Stimulated activated effector memory CD8-positive, alpha-beta T cell treated with anti-CD3 and anti-CD28 coated beads, Interleukin-12 subunit alpha, Interleukin-12 subunit beta, amount 100 ng/mL, for 72 hours (primary cell): Measurements from ENCODE around the gene MLLT11.

Experiments used
- ATAC-seq: fragments of 150-1000 bp; cut with Tn5 transposase; 2 replicates; pipeline ENCODE4 v1.10.0; 2021
- DNase-seq, 2 donors: peaks; one replicate each; pipeline ENCODE4 v3.0.0; 2021 to 2022; ENCODE audit warnings: low spot score in 2 of 2
- H3K27ac Mint-ChIP-seq: one replicate; pipeline ENCODE4 v1.8.0; 2022; ENCODE audit warnings: mild to moderate bottlenecking, mixed read lengths
- H3K36me3 Mint-ChIP-seq: one replicate; pipeline ENCODE4 v1.8.0; 2022; ENCODE audit warnings: mild to moderate bottlenecking, mixed read lengths
- H3K4me1 Mint-ChIP-seq: one replicate; pipeline ENCODE4 v1.8.0; 2022; ENCODE audit warnings: mixed read lengths
- H3K4me3 Mint-ChIP-seq: one replicate; pipeline ENCODE4 v1.8.0; 2022; ENCODE audit warnings: mild to moderate bottlenecking, mixed read lengths
- H3K9me3 Mint-ChIP-seq: one replicate; pipeline ENCODE4 v1.8.0; 2022; ENCODE audit warnings: mixed read lengths

The MLLT11 gene

DNA sequence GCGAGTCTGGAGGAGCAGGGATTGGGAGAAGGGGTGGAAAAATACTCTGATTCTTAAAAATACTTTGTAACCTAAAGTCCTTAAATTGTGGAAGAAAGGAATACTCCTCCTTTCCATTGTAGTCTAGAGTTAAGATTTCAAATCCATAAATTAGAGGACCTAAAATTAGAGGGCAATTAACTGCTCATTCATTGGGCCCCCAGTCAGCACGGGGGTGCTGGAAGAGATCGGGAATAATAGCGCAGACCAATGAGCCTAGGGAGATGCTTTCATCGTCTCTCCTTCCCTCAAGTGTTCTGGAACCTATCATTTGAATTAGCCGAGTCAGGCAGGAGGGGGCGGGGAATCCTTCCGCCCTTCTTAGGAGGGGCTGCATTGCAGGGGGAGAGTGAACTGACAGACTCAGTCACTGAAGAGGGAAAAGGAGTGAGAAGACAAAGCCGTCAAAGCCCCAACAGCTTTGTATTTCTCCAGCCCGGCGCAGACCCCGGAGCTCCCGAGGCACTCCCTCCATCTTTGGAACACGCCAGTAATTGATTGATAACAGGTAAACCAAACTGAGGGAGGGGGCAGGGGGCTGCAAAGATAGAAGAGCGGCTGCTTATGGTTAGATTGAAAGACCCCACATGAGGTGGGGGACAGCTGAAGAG lies at the start of gene MLLT11:
Gene MLLT11, plus strand, starts transcription at position 391 of the 650 bp plus-strand sequence. CDS start 6,828 bp downstream, outside the sequence.
- Mint-ChIP-seq H3K27ac (peak within 1 kb of the TSS; percentile 97), H3K9me3 (no peaks in the 10 kb centered on the region), H3K4me3 (peak within 1 kb of the TSS; percentile 94), H3K4me1 (peaks cover 44% of the 10 kb centered on the region), H3K36me3 (peaks cover 43% of the 10 kb centered on the region)
- DNase-seq (no peak), ATAC-seq (no peak)

- Mint-ChIP-seq H3K4me1 (peaks cover 33% of the 10 kb centered on the region), H3K4me3 (no peak overlapping the region), H3K27ac (no peak overlapping the region)
These were observed 48.9 kb upstream of the MLLT11 start for GRCh38 chr1:151011154-151011850.

GRCh38 chr1:151012684-151013471 lies 47.3 kb upstream of the MLLT11 start:
- DNase-seq (no peak), ATAC-seq (no peak)
- Mint-ChIP-seq H3K4me1 (peaks cover 18% of the 10 kb centered on the region), H3K36me3 (peaks cover 12% of the 10 kb centered on the region), H3K27ac (peak overlapping the region; percentile 58), H3K4me3 (no peak overlapping the region), H3K9me3 (no peaks in the 10 kb centered on the region)

More at GRCh38 chr1:151011154-151011850, 48.9 kb upstream of the MLLT11 start:
- ATAC-seq (no peak), DNase-seq (no peak)
- Mint-ChIP-seq H3K36me3 (peaks cover 12% of the 10 kb centered on the region), H3K9me3 (no peaks in the 10 kb centered on the region)

DNA sequence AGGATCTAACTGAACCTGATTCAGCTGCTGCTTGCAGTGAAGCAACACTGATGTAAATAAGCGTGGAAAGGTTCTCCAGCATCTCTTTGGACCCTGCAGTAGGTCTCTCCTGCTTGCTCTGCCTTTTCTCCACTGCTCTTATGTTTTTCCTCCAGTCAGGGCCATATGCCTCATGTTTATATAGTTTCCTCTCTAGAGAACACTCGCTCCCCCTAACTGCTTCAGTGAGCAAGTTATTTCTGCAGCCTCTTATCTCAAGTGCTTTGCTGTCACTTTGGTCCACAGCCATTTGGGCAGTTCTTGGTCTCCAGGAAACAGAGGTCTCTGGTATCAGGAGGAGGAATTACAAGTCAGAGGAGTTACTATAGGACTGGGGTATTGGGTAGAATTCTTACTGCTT lies 46.7 kb upstream of the MLLT11 start:
- no peak for DNase-seq
- peaks cover 11% of the 10 kb centered on the region for H3K4me1 Mint-ChIP-seq
- peaks cover 14% of the 10 kb centered on the region for H3K36me3 Mint-ChIP-seq
- peak overlapping the region; percentile 58 for H3K27ac Mint-ChIP-seq
- no peak for ATAC-seq
- no peak overlapping the region for H3K4me3 Mint-ChIP-seq
- H3K9me3 Mint-ChIP-seq = no peaks in the 10 kb centered on the region

- ATAC-seq (peak; percentile 98), DNase-seq (peak; percentile 72 to 89)
- H3K4me3 Mint-ChIP-seq = peak overlapping the region; percentile 19
- peaks cover 7% of the 10 kb centered on the region for H3K4me1 Mint-ChIP-seq
- H3K9me3 Mint-ChIP-seq = no peaks in the 10 kb centered on the region
- H3K27ac Mint-ChIP-seq = peak overlapping the region; percentile 85
- peaks cover 89% of the 10 kb centered on the region for H3K36me3 Mint-ChIP-seq
These were observed 35.6 kb upstream of the MLLT11 start for GRCh38 chr1:151024540-151025146.

DNA sequence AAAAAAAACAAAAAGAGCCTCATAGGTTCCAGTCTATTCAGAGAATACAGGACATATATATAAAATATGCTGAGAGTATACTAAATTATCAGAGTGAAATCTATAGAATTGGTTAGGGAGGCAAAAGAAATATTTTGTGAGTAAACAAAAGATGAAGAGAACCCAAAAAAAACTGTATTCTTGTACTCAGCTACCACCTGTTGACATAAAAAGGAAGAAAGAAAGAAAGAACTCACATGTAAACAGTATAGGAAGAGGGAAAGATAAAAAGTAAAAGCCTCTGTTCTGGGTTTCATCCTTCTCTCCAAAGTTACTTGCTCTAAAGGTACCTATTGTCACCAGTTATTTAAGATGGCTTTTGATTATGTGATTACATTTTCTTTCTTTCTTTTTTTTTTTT lies 33.7 kb upstream of the MLLT11 start:
- Mint-ChIP-seq H3K36me3 (peaks cover 95% of the 10 kb centered on the region), H3K27ac (no peak overlapping the region), H3K4me3 (no peak overlapping the region), H3K9me3 (no peaks in the 10 kb centered on the region), H3K4me1 (peaks cover 7% of the 10 kb centered on the region)
- DNase-seq (no peak), ATAC-seq (no peak)

DNA sequence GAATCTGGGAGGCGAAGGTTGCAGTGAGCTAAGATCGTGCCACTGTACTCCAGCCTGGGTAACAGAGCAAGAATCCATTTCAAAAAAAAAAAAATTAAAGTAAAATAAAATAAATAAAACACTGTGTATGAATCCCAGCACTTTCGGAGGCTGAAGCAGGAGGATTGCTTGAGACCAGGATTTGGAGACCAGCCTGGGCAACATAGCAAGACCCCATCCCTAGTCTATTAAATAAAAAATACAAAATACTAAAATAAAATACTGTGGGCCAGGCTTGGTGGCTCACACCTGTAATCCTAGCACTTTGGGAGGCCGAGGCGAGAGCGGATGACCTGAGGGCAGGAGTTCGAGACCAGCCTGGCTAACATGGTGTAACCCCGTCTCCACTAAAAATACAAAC lies 28.0 kb upstream of the MLLT11 start:
- Mint-ChIP-seq H3K9me3 (no peaks in the 10 kb centered on the region), H3K4me3 (no peak overlapping the region), H3K4me1 (peaks cover 7% of the 10 kb centered on the region), H3K36me3 (peaks cover 73% of the 10 kb centered on the region), H3K27ac (no peak overlapping the region)
- no peak for ATAC-seq
- no peak for DNase-seq

GRCh38 chr1:151035167-151035566 lies 25.0 kb upstream of the MLLT11 start:
- H3K4me3 Mint-ChIP-seq = no peak overlapping the region
- peaks cover 45% of the 10 kb centered on the region for H3K36me3 Mint-ChIP-seq
- H3K27ac Mint-ChIP-seq = peak overlapping the region; percentile 21
- H3K4me1 Mint-ChIP-seq = peaks cover 7% of the 10 kb centered on the region
- ATAC-seq (no peak), DNase-seq (no peak)
- no peaks in the 10 kb centered on the region for H3K9me3 Mint-ChIP-seq

GRCh38 chr1:151036356-151036755 lies 23.8 kb upstream of the MLLT11 start, which contains the start of gene BNIPL:
TSS of gene BNIPL (plus strand) at chr1:151036586. CDS start at chr1:151036726, 140 bp downstream.
- no peak within 1 kb of the TSS for H3K4me3 Mint-ChIP-seq

GRCh38 chr1:151037032-151037431 lies 23.2 kb upstream of the MLLT11 start:
- H3K36me3 Mint-ChIP-seq = peaks cover 29% of the 10 kb centered on the region
- no peak for ATAC-seq
- peaks cover 7% of the 10 kb centered on the region for H3K4me1 Mint-ChIP-seq
- H3K9me3 Mint-ChIP-seq = no peaks in the 10 kb centered on the region
- no peak overlapping the region for H3K27ac Mint-ChIP-seq
- DNase-seq = no peak
- H3K4me3 Mint-ChIP-seq = no peak overlapping the region

More at GRCh38 chr1:151036356-151036755, 23.8 kb upstream of the MLLT11 start, which contains the start of gene BNIPL:
- Mint-ChIP-seq H3K27ac (peak within 1 kb of the TSS; percentile 21), H3K4me1 (peaks cover 7% of the 10 kb centered on the region), H3K9me3 (no peaks in the 10 kb centered on the region), H3K36me3 (peaks cover 33% of the 10 kb centered on the region)
- DNase-seq (no peak), ATAC-seq (no peak)

GRCh38 chr1:151039521-151039920 lies 20.7 kb upstream of the MLLT11 start:
- H3K27ac Mint-ChIP-seq = no peak overlapping the region
- peaks cover 21% of the 10 kb centered on the region for H3K4me1 Mint-ChIP-seq
- DNase-seq (no peak), ATAC-seq (no peak)
- H3K36me3 Mint-ChIP-seq = peaks cover 10% of the 10 kb centered on the region
- no peak overlapping the region for H3K4me3 Mint-ChIP-seq
- H3K9me3 Mint-ChIP-seq = no peaks in the 10 kb centered on the region

DNA sequence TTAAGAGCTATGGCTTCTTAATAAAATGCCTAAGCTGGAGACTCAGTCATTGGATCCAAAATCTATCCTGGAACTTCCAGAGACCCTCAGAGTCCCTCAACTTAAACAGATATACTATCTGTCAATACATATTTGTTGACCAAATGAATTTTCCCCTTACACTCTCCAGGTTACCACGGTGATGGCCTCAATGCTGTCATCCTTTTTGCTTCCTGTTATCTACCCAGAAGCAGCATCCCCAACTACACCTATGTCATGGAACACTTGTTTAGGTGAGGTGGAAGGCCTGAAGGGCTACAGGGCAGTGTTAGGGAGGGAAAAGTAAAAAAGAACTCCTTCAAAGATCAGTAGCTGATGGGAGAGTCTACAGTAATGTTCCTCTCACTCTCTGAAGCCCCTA lies 17.0 kb upstream of the MLLT11 start:
- peak; percentile 17 for ATAC-seq
- Mint-ChIP-seq H3K4me3 (no peak overlapping the region), H3K36me3 (peaks cover 11% of the 10 kb centered on the region), H3K9me3 (no peaks in the 10 kb centered on the region), H3K4me1 (peaks cover 35% of the 10 kb centered on the region), H3K27ac (peak overlapping the region; percentile 61)
- DNase-seq = no peak

GRCh38 chr1:151047591-151047924 lies 12.6 kb upstream of the MLLT11 start, which contains the start of gene C1orf56:
TSS of gene C1orf56 (plus strand) at chr1:151047751. CDS start at chr1:151047848, 97 bp downstream.
- peak; percentile 40 to 73 for DNase-seq
- Mint-ChIP-seq H3K9me3 (no peaks in the 10 kb centered on the region), H3K4me1 (peaks cover 53% of the 10 kb centered on the region), H3K27ac (peak within 1 kb of the TSS; percentile 93), H3K36me3 (peaks cover 38% of the 10 kb centered on the region), H3K4me3 (peak within 1 kb of the TSS; percentile 91)
- ATAC-seq = peak; percentile 81

DNA sequence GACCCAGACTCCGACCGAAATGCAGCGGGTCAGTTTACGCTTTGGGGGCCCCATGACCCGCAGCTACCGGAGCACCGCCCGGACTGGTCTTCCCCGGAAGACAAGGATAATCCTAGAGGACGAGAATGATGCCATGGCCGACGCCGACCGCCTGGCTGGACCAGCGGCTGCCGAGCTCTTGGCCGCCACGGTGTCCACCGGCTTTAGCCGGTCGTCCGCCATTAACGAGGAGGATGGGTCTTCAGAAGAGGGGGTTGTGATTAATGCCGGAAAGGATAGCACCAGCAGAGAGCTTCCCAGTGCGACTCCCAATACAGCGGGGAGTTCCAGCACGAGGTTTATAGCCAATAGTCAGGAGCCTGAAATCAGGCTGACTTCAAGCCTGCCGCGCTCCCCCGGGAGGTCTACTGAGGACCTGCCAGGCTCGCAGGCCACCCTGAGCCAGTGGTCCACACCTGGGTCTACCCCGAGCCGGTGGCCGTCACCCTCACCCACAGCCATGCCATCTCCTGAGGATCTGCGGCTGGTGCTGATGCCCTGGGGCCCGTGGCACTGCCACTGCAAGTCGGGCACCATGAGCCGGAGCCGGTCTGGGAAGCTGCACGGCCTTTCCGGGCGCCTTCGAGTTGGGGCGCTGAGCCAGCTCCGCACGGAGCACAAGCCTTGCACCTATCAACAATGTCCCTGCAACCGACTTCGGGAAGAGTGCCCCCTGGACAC lies 12.1 kb upstream of the MLLT11 start:
- peak; percentile 85 for ATAC-seq
- Mint-ChIP-seq H3K9me3 (no peaks in the 10 kb centered on the region), H3K4me1 (peaks cover 48% of the 10 kb centered on the region)

More for the DNA sequence above, 12.1 kb upstream of the MLLT11 start:
- Mint-ChIP-seq H3K27ac (peak overlapping the region; percentile 93), H3K36me3 (peaks cover 44% of the 10 kb centered on the region), H3K4me3 (peak overlapping the region; percentile 91)
- DNase-seq = peak; percentile 48 to 84
